Measurements from ENCODE around the gene DNAH1.

Gene DNAH1

GRCh38 chr3:52393959-52394670, 78.0 kb downstream of the DNAH1 start:
- DNase-seq = no peak

- no peak for DNase-seq
Measured at GRCh38 chr3:52394751-52395502, 78.8 kb downstream of the DNAH1 start.

- DNase-seq = no peak
Measured at GRCh38 chr3:52395503-52395865, 79.4 kb downstream of the DNAH1 start.

GRCh38 chr3:52396011-52396906, 80.1 kb downstream of the DNAH1 start:
- DNase-seq = no peak

- DNase-seq = no peak
Measured at GRCh38 chr3:52396907-52397591, 80.9 kb downstream of the DNAH1 start.

DNA sequence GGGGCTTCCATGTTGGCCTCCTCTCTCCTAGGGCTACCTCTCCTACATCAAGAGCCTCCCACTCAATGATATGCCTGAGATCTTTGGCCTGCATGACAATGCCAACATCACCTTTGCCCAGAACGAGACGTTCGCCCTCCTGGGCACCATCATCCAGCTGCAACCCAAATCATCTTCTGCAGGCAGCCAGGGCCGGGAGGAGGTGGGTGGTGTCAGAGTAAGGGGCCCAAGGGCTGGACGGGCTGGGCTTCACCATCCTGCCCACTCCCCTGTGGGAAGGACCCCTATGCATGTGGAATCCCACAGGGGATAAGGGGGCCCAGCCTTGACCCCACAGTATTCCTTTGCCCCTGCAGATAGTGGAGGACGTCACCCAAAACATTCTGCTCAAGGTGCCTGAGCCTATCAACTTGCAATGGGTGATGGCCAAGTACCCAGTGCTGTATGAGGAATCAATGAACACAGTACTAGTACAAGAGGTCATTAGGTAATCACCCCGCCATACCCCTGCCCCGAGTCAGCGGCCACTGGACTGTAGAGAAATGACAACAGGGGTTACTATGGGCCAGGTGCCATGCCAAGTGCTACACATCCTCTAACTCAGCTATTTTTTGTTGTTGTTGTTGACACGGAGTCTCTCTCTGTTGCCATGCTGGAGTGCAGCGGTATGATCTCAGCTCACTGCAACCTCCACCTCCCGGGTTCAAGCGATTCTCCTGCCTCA, 81.7 kb downstream of the DNAH1 start:
- no peak for DNase-seq

DNA sequence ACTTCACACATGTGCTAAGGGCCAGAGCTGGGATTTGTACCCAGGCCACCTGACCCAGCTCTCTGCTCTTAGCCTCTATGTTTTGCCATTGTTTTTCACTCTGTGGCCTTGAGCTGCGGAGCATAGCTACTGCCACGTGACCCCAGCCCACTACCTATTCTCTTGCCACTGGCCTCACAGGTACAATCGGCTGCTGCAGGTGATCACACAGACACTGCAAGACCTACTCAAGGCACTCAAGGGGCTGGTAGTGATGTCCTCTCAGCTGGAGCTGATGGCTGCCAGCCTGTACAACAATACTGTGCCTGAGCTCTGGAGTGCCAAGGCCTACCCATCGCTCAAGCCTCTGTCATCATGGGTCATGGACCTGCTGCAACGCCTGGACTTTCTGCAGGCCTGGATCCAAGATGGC, 82.6 kb downstream of the DNAH1 start:
- no peak for DNase-seq

- DNase-seq = no peak
Measured at GRCh38 chr3:52399131-52399530, 83.0 kb downstream of the DNAH1 start.

GRCh38 chr3:52399593-52399992, 83.5 kb downstream of the DNAH1 start:
- no peak for DNase-seq

GRCh38 chr3:52400275-52400793, 84.2 kb downstream of the DNAH1 start:
- DNase-seq = no peak

GRCh38 chr3:52401021-52401420, 84.9 kb downstream of the DNAH1 start:
- DNase-seq = no peak

- DNase-seq = no peak
Measured at GRCh38 chr3:52401551-52401950, 85.4 kb downstream of the DNAH1 start.

DNA sequence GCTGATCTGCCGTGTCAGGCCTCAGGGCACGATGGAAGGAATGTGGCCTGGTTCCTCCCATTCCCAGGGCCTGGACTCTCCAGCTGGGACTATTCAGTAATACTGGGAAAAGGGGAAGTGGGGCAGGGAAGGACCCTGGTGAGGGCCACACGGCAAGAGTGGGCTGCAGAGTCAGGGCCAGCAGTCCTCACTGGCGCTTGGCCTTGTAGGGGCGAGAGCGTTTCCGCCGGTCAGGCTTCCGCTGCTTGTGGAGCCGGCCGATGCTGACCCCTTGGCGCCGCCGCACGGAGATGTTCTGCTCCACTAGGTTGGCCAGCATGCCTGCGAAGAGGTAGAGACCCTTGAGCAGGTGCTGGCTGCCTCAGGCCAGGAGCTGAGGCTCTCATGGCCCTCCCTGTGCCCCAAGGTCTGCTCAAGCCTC, 86.0 kb downstream of the DNAH1 start:
- DNase-seq = no peak

- DNase-seq = no peak
Measured at GRCh38 chr3:52402706-52403270, 86.7 kb downstream of the DNAH1 start.

DNA sequence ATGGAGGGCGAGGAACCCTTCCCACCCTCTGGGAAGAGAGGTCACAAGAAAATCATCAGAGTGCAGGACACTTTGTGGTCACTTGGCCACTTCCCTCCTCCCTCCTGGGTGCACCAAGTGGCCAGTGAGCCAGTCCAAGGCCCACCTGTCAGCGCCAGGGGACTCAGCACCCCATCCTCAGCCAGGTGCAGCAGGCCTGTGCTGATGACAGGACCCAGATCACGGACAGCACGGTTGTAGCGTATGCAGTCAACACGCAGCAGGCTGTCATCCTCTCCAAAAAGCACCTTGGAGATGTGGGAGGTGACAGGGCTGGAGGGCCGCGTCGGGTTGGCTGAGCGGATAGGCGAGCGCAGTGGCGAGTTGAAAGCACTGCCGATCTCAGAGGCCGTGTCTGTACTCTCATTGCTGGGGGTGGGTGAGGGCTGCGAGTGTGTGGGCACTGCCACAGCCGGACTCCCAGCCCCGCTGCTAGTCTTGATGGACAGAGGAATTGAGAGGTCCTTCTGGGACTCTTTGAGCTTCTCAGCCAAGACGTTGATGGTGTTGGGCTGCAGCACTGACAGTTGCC, 87.2 kb downstream of the DNAH1 start:
- DNase-seq = no peak

GRCh38 chr3:52403955-52404354, 87.8 kb downstream of the DNAH1 start:
- no peak for DNase-seq

GRCh38 chr3:52404391-52404790, 88.3 kb downstream of the DNAH1 start:
- no peak for DNase-seq

- DNase-seq = no peak
Measured at GRCh38 chr3:52405066-52405465, 88.9 kb downstream of the DNAH1 start.

DNA sequence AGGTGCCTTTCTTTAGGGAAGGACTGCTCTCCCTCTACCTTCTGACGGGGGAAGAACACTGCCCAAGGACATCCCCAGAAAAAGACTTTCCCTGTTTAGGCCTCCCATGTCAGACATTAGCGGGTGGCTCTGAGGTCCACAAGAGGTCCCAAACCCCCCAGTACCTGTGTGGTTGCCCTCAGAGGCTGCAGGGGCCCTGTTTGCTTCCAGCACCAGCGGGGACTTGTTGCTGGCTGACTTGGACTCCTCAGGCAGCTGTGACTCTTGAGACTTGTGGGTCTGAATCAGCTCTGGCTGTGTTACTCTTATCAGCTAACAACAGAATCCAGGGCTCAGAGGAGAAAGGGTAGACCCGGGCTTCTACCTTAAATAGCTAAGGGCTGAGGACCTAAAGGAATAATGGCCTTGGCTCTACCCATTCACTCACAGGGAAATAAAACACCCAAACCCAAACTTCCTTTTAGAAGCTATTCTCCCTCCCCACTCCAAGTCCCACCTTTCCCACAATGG, 89.5 kb downstream of the DNAH1 start:
- no peak for DNase-seq

GRCh38 chr3:52406231-52406661, 90.1 kb downstream of the DNAH1 start:
- no peak for DNase-seq
